ENCODE results near the gene AUTS2. TPM values are rescaled to one million over a fixed set of nuclear protein-coding genes. Genes with fewer than 3 reads are reported as not detected.
A peak's percentile ranks its signal among the peaks of the same experiment; 100 is the strongest.

Gene AUTS2
- total and polyA plus RNA-seq, 11 donors: 3.4 to 14.0 (median 7.3) TPM

DNA sequence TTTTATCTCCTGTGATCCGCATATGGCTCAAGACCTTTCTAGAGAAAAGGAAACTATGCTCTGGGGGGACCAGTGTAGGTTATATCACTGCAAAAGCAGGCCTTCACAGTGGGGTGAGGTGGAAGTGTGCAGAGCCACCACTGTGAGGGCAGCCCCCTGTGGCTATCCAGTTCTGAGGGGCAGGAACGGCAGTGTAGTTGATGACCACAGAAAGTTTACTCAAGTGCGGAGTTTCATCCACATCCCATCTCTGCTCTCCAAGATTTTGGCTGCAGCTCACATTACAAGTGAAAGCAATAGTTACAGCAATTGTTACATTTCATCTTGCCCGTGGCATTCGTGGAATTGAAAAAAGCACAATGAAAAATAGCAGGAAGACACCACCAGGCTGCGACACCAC, 1187.8 kb downstream of the AUTS2 start:
- H3K4me3 ChIP-seq: no peak overlapping the region
- H3K27me3 ChIP-seq: no peaks in the 10 kb centered on the region
- H3K9me3 ChIP-seq: no peaks in the 10 kb centered on the region
- no peak overlapping the region for H3K27ac ChIP-seq
- H3K4me1 ChIP-seq: no peaks in the 10 kb centered on the region
- DNase-seq (no peak), ATAC-seq (no peak)
- intact Hi-C loops (cut with DNase I): no loop called here
- WGBS, 4 donors: 92 to 98% (median 95%) methylated on average over 6 of the region's 6 CpGs
- TF ChIP-seq CTCF (IDR thresholded peaks at IDR 0.05) (no peak), POLR2A (IDR thresholded peaks at IDR 0.05) (no peak)
- peaks cover 0 to 99% (median 65%) of the 10 kb centered on the region in 9 donors for H3K36me3 ChIP-seq

- intact Hi-C loops (cut with DNase I): no loop called here
- Histone ChIP-seq H3K36me3 (peaks cover 0 to 100% (median 61%) of the 10 kb centered on the region in 9 donors), H3K27ac (no peak overlapping the region), H3K9me3 (no peaks in the 10 kb centered on the region), H3K4me3 (no peak overlapping the region), H3K27me3 (no peaks in the 10 kb centered on the region), H3K4me1 (no peaks in the 10 kb centered on the region)
- DNase-seq (no peak), ATAC-seq (peak in 1 of 4 donors; percentile 16)
- TF ChIP-seq CTCF (IDR thresholded peaks at IDR 0.05) (no peak), POLR2A (IDR thresholded peaks at IDR 0.05) (no peak)
- WGBS, 4 donors: 92 to 97% (median 94%) methylated on average over 25 of the region's 25 CpGs
These were observed 1189.0 kb downstream of the AUTS2 start for GRCh38 chr7:70787286-70787685.

- Histone ChIP-seq H3K4me1 (no peaks in the 10 kb centered on the region), H3K4me3 (no peak overlapping the region), H3K36me3 (peaks cover 0 to 98% (median 56%) of the 10 kb centered on the region in 9 donors), H3K9me3 (no peaks in the 10 kb centered on the region), H3K27me3 (no peaks in the 10 kb centered on the region), H3K27ac (no peak overlapping the region)
- intact Hi-C loops (cut with DNase I): no loop called here
- 95 to 97% (median 96%) methylated on average over 8 of the region's 8 CpGs for WGBS, 4 donors
- no peak for ATAC-seq
- TF ChIP-seq CTCF (IDR thresholded peaks at IDR 0.05) (no peak), POLR2A (IDR thresholded peaks at IDR 0.05) (no peak)
- DNase-seq: no peak
These were observed 1189.5 kb downstream of the AUTS2 start for GRCh38 chr7:70787771-70788170.

DNA sequence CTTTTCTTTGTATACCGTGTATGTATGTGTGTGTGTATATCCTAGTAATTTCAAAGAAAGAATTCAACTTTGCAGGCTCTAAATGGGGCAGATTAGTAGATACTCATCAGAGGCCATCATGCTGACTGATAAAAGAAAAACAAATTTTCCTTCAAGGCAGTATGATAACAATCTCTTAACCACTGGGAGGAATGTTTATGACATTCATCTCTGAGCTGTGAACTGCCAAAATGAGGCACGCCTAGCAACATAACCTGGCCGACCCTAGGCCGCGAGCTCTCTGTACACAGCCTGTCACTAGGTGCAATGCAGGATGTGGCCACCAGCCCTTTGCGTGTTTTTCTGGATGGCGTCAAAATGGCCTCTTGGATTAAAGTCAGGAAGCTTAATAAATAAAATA, 1190.0 kb downstream of the AUTS2 start:
- ATAC-seq (no peak), DNase-seq (no peak)
- H3K36me3 ChIP-seq: peaks cover 0 to 98% (median 54%) of the 10 kb centered on the region in 9 donors
- H3K27me3 ChIP-seq: no peaks in the 10 kb centered on the region
- intact Hi-C loops (cut with DNase I): no loop called here
- TF ChIP-seq CTCF (IDR thresholded peaks at IDR 0.05) (no peak), POLR2A (IDR thresholded peaks at IDR 0.05) (no peak)
- no peaks in the 10 kb centered on the region for H3K9me3 ChIP-seq
- no peak overlapping the region for H3K27ac ChIP-seq
- no peak overlapping the region for H3K4me3 ChIP-seq
- no peaks in the 10 kb centered on the region for H3K4me1 ChIP-seq
- 95 to 98% (median 97%) methylated on average over 7 of the region's 7 CpGs for whole genome bisulfite sequencing, 4 donors
